Inflammatory macrophage treated with lipopolysaccharide for 4 hours (primary cell): ENCODE results near the gene LRRC66.

Source experiments
- DNase-seq: peaks from one replicate; pipeline ENCODE4 v3.0.0-alpha.2; 2020

LRRC66 gene

DNA sequence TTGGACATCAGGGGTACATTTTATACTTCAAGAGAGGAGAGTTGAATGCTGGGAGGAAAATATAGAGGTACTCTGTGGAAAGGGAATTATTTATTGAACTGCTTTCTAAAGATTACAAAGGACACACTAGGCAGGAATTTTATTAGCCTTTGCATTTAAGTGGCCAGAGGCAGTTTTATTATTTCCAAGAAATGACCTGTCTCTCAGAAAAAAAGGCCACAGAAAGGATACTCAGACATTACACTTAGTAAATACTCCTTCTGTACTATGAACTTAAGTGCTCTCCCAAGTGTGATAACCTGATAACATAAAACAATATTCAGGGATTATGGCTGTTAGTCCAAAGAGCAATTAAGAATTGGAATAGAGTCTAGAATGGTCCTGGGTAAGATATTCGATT is 7.5 kb downstream of the LRRC66 start:
- no peak for DNase-seq

DNA sequence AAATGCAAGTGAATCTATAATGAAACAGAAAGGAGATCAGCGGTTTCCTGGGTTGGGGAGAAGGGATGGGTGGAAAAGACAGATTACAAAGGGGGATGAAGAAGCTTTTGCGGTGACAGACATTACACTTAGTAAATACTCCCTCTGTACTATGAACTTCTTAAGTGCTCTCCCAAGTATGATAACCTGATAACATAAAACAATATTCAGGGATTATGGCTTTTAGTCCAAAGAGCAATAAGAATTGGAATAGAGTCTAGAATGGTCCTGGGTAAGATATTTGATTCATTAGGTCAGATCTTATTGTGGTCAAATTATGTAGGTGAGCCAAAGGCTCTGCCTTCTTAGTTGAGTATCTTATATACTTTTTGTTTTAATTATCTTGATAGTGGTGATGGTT is 9.2 kb downstream of the LRRC66 start:
- DNase-seq, result no peak

DNA sequence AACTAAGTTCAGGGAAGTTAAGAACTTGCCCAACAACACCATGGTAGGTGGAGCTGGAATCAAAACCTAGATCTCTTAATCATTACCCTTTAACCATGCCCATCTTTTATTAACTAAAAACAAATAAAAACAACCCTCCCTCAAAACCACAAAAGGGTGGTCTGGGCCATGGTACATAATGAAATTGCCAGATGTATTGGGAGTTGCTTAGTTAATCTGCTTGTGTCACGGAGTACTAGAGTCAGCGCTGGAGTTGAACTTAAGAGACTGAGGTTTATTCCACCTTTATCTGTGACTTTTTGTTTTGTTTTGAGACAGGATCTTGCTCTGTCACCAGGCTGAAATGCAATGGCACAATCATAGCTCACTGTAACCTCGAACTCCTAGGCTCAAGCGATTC is 13.3 kb downstream of the LRRC66 start:
- DNase-seq, result no peak

DNA sequence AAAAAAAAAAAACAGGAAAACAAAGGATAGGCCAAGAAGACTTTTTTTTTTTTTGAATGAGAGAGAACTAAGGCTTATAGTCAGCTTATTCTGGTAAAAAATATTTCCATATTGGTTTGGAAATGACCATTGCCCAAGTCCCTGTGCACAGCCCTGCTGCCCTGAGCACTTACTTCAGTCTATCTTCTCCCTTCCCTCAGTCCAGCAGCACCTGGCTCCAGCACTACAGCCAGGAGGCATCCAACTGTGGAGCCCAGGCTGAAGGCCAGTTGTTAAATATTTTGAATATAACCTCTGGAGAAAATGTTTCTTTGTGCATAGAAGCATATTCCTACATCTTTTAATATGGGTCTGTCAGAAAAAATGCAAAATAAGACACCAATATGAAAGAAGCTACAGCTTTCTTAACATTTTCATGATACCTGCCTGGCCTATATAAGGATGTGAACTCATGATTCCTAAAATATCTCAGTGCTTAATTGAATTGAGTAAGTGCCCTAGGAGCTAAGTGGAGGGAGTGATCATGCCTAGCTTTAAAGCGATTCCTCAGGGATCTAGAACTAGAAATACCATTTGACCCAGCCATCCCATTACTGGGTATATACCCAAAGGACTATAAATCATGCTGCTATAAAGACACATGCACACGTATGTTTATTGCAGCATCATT is 14.4 kb downstream of the LRRC66 start:
- DNase-seq, result no peak

DNA sequence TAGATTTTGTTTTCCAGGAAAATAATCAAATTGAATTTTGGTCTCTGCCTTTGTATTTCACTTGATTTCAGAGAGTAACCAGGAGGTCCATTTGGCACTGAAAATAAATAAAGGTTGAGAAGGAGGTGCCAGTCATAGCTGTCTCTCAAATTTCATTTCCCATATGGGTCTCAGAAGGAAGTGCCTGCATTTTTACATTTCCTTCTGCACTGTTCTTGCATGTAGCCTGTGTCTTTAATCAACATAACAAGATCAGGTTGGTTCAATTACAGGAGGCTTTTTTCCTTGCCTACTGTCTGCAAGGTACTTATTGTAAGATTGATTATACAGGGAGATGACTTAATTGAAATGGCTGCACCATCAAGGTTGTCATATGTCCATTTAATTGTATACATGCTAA is 15.7 kb downstream of the LRRC66 start:
- no peak for DNase-seq

DNA sequence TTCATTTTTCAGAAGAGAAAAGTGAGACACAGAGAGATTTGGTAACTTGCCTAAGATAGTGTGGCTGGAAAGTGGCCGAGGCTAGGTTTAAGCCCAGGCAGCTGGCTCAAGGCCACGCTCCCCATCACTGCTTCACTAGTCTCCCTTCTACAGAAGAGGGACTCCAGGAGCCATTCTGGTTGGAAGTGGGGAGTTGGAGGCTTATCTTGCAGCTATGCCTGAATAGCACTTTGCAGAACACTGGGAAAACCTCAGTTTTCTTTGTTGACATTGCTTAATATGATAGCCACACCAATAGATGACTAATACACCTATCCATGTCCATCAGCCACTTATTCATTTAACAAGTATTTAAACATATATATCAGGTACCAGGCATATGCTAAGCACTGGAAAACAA is 18.5 kb downstream of the LRRC66 start:
- DNase-seq, result no peak

DNA sequence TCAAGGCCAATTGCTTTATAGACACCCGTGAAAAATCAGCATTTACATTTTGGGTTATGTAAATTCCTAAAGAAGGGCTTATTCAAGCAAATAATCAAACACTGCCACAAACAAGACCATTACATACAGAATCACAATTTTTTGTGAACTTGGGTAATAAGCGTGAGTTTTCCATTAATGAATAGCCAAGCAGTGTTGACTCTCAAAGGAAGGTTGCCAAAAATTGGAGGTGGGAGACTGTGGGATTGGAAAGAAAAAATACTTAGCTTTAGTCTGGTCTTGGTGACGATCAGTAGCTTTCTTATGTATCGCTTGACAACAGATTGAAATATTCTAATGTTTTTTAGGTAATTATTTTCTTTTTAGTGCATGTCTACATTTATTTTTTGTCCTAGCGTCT is 20.9 kb downstream of the LRRC66 start:
- no peak for DNase-seq

DNA sequence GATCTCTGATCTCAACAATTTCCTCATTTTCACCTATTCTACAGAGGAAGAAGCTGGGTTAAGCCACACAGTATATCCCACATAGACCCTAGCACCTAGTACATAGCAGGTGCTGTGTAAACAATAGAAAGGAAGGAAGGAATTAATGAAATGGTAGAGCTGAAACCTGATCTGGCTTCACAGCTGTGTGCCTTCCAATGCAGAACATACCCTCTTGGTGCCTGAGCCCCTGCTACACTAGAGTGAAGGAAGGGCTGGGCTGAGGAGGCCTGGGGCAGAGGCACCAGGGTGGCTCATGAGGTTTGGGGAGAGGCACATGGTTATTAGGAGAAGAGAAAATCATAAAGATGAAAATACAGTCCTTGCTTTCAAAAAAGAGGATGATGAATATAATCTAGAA is 21.3 kb downstream of the LRRC66 start:
- DNase-seq, result no peak

DNA sequence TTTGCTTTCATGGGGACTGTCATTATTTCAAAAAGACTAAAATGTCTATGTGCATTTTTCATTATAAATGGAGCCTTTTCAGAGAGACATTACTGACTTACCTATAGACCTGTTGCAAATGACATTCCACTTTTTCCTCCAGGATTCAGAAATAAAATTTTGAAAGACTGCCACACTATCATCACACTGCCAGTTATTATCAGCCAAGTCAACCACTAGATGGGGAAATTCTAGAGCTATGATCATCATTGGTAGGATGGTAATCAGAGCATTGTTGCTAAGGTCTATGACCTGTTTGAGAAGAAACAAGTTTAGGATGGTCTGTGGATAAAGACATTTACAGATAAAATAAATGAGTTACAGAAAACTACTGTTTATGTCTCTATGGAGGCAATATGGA is 22.5 kb downstream of the LRRC66 start:
- no peak for DNase-seq

DNA sequence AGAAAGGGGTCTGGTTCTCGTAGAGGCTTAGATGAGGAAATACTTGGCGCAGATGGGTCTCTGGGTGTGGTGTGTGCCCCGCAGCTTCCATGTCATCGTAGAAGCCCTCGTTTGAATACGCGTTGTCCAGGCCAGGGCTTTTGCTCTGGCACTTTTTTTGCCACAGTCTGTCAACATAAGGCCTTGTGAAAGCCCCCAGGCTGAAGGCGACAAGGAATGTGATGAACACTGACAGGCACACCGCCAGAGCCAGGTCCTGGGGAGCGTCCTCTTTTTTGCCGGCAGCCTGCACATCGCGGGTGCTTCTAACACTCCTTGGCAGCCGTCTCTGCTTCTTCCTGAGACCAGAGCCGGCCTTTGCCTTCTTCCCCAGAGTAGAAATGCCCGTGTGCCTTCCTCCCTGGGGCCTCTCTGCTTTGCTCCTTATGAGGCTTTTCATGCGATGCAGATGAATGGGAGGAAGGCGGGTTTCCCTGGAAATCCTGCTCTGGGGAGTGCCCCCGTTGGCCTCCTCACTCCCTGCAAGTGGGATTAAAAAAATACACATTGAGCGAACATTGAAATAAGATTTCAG is 24.4 kb downstream of the LRRC66 start:
- DNase-seq, result no peak

DNA sequence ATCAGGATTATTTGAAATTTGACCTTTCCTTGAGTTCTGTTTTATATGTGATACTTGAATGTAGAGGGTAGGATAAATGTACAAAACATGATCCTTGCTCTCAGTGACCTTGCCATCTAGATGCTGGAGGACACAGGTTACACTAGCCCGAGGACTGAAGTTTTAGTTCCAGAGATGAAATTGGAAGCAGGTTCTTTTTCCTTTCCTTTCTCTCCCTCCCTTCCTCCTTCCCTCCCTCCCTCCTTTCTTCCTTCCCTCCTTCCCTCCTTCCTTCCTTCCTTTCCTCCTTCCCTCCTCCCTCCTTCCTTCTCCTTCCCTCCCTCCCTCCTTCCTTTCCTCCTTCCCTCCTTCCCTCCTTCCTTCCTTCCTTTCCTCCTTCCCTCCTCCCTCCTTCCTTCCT is 54.3 kb downstream of the LRRC66 start:
- DNase-seq, result no peak

DNA sequence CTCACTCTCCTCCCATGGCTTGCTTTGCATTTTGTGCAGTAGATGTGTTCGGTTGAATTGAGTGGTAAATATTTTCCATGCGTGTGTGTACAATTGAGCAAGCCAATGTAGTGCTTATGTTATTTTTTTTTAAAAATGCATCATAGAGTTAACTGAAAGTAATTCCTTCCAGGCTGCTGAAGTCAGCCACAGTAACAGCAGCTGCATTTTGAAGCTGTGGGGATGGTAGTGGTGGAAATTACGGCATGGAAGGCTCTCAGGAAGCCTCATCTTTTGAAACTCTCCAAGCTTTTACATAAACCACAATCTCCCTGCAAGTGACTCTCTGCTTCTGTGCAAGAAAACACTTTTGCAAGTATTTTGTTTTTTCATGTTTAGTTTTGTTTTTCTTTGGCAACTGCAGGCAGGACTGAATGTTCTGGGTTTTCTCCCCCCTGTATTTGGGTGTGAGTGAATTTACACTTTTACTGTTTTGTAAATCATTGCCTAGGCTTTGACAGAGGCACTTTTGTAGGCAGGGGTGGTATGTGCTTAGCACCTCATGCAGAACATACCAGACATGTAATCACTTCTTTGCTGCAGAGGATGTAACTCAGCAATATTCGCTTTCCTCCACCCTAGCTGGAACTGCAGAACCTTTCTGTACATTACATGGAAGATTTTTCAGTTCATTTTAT is 56.2 kb downstream of the LRRC66 start:
- no peak for DNase-seq

DNA sequence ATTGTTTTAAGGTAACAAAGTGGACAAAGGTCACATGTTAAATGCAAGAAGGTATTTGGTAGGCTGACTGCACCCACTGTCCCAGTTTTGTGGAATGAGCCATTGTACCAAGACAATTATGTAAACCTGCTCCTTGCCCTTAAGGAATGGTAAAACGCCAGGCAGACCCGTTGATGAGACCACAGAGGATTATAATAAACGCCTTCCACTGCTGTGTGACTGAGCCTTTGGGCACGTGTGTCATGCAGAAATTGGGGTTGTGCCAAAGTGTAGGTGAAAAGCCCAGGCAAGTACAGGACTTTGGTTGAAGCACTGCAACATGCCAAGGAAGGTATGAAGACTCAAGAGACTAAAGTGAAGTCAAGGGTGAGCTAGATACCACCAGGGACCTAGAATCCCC is 59.7 kb downstream of the LRRC66 start:
- DNase-seq, result no peak

DNA sequence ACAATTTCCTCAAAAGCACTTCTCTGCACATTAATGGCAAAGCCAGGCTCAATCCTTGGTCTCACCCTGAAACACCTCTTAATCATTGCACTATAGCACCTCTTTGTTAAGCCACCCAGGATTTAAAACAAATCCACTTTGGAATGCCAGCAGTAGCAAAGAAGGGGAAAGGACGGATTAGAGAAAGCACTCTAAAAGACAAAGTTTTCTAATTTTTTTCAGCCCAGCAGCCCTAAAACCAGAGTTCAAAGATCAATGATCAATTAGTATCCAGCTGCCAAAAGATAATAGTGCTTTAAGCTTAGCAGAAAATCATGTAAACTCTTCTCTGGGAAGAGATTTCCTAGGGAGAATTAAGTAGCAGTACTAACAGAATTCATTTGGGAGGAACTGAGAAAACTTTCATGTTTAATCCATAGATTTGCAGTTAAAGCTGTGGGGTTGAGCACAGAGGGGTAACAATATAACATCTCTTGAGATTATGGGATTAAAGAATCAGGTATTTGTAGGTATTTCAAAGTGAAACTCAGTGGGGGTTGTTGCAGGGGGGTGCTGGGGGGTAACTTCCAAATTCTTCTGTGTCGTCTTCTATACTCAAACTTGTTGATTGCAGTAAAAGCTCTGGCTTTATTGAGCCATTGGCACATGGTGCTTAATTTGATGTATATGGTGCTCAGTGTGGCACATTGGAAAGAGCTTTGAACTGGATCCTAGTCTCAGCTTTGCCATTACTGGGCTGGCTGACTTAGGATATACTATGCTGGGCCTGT is 61.8 kb downstream of the LRRC66 start:
- no peak for DNase-seq
